AG08396 (cell line): ENCODE results near the gene FBXO8.
"Not testable (repeated sequence)": the region's sequence is repeated elsewhere in the genome, so short reads cannot be mapped to it uniquely, and the experiment has no call there.

Source experiments
- DNase-seq: peaks from one replicate; pipeline ENCODE4 v3.0.0; 2012; ENCODE audit warnings: low spot score, mixed read lengths

FBXO8 gene

DNA sequence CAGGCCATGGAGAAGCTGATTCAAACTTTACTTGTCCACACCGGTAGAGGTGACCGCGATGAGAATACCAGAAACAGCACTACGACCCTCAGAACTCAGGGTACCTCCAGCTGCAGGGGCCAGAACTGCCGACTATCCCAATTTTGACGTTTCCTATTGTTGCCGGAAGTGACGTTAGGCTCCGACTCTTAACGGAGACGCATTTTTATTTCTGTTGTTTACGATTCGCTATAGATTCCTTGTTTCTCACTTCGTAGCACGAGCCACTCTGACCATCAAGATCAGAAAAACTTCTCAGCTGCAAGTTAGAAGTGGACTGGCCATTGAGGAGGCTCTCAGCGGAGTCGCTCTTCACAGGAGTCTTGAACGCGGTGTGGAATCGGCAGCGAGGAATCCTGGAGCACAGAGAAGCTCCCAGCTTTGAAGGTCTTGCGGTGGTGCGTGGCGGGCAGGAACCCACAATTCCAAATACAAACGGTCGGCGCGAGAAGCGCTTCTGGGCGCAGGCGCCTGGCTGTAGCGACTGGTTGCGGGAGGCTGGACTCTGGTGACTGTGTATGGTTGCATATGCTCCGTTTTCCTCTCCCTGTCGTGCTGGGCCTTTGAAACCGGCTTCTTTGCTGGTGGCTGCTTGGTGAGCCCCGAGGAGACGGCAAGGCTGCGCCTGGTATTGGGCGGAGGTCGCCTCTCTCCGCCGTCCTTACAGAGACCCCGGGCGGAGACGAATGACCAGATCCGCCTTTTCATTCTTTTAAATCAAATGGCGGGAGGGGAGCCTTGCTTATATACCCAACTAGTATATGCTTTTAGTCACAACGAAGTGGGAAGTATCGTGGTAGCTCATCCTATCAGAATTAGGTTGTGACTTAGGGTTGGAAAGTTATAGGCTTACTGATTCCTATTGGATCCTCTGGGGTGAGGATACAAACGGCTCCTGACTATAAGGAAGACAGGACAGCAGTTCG, at the start of gene FBXO8, which contains the start of gene CEP44:
Gene FBXO8 (minus strand): TSS at position 161 of the 965 bp plus-strand sequence. CDS start 20,575 bp downstream, outside the sequence.
Gene CEP44 (plus strand): TSS at position 405 of the 965 bp plus-strand sequence. CDS start 15,211 bp downstream, outside the sequence.
- peak; percentile 77 for DNase-seq

DNA sequence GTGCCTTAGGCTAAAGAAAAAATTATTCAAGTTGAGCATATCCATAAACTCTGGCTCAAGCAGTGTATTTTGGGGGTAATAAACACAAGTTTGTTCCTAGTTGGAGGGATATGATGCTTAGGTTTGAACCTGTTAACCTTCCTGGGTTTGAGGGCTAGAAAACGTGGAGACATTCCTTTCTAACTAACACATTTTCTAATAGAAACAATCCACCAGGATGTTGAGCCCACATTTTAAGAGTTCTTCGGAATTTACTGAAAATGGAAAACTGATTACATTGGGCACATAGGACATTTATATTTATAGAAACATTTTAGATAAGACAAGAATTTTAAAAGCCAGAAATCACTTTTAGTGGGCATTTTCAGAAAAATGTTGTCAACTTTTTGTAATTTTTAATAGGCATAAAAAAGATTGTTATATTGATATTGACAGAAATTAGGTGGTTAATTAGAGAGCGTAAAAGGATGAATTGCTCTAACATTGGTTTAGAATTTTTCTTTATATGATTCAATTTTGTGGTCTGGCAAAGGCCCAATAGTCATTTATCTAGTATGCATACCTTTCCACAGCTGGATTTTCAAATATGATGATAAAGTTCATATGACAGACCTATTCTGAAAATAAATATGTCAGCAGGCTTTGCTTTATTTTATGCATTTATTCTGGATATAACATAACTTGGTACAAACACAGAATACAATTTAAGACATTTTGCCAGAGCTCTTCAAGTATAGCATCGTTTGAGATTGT, 49.5 kb upstream of the FBXO8 start:
- no peak for DNase-seq

DNA sequence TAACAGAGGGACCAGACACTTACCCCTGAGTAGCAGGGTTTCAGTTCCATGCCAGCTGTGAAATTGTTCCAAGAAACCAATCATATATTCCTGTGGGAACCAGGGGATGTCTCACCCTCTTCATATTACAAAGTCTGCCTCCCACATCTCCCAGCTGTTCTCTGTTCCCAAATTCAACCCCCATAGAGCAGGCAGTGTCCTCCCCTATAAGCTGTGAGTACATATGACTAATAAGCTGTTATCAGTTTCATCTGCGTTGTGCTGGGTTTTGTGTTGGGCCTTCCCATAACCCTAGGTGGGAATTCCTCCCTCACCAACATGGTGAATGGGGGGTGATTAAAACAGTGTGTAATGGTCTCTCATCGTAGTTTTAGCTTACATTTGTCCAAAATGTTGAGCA, 41.3 kb upstream of the FBXO8 start:
- no peak for DNase-seq

GRCh38 chr4:174324236-174324635, 40.8 kb upstream of the FBXO8 start:
- no peak for DNase-seq

GRCh38 chr4:174320494-174321199, 37.2 kb upstream of the FBXO8 start:
- DNase-seq: no peak

GRCh38 chr4:174318829-174319764, 35.6 kb upstream of the FBXO8 start:
- DNase-seq: peak; percentile 15

GRCh38 chr4:174317531-174317930, 34.1 kb upstream of the FBXO8 start:
- no peak for DNase-seq

DNA sequence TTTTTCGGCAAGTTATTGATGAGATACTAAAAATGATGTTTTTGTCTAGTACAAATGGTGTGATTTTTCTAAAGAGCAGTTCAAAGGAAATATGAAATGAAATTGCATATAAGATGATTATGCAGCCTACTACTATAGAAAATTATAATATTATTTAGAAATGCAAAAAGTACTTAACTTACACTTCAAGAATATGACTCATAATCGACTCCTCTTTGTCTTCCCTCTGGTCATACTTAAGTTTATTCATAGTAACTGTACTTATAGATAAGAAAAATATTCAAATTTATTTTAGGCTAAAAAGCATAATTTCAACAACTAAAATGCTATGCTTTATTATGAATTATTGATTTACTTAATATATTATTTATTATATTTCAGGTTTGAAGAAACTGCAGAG, 33.5 kb upstream of the FBXO8 start:
- no peak for DNase-seq

DNA sequence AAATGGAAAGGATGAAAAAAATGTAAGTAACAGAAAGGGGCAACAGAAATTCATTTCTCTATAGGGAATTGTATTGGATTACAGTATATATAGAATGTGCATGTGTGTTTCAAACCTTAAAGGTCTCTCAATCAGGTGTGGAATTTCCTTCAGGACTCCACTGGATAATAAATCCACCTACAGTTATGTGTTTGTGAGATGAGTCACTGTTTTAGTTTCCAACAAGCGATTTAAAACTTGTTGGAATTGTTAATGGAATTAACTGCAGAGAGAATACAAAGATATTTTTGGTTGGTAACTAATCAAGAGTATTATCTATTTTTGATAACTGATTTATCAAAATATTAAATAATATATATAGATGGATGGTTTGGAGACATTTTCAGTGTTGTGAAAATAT, 33.1 kb upstream of the FBXO8 start:
- DNase-seq: no peak

- peak; percentile 30 for DNase-seq
These were observed 31.3 kb upstream of the FBXO8 start for GRCh38 chr4:174314770-174315169.

GRCh38 chr4:174314274-174314673, 30.8 kb upstream of the FBXO8 start:
- no peak for DNase-seq

DNA sequence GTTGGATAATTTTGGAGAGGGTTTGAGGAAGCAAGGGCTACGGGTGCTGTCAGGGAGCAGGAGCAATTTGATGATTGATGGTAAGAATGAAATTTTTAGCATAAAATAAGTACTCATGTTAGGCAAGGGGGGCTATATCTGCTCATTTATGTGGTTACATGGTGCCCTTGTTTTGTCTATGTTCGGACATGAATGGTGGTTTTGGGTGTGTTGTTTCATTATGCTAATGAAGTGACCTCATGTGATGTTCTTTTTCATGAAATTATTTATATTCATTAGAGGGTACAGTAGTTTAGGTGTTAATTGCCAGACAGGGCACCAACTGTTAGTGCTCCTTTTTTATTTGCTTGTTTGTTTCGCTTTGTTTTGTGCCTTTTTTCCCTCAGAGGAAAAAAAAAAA, 29.5 kb upstream of the FBXO8 start:
- no peak for DNase-seq

DNA sequence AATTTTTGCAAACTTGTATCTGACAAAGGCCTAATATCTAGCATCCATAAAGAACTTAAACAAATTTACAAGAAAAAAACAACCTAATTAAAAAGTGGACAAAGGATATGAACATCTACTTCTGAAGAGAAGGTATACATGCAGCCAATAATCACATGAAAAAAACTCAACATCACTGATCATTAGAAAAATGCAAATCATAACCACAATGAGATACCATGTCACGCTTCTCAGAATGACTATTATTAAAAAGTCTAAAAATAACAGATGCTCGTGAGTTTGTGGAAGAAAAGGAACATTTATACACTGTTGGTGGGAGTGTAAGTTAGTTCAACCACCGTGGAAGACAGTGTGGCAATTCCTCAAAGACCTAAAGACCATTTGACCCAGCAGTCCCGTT, 24.2 kb upstream of the FBXO8 start:
- DNase-seq: no peak

DNA sequence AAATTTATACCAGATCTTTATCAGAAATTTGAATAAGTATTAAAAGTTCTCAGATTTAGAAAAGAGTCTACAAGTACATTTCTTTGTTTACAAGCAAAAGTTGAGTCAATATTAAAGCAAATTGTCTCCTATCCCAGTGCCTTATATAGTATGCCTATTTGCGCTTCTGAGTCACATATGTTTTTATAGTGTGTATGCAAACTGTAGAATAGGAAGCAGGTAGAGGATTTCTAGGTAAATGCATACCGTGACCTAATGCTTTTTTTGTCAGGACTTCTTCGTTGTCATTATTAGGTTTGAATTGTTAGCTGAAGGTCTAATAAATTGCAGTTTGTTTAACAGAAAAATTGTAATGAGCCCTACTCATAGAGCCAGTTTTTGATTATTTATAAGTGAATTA, 22.5 kb upstream of the FBXO8 start:
- no peak for DNase-seq

- DNase-seq: no peak
These were observed 21.2 kb upstream of the FBXO8 start for GRCh38 chr4:174304664-174305063.

DNA sequence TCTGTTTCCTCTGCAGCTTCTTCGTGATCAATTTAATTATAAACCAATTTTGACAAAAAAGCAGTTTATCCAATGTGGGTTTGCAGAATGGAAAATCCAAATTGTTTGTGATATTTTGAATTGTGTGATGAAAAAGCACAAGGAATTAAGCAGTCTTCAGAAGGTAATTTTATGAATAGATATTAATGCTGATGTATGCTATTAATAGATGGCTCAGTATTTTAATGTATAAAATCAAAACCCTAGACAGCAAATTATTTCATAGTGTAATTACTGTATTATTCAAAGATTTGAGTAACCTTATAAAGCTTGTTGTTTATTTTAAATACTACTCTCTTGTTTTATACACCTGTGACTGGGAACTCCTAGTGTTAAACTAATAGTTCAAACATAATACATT, 20.2 kb upstream of the FBXO8 start:
- no peak for DNase-seq

- not testable (repeated sequence) for DNase-seq
These were observed 11.7 kb upstream of the FBXO8 start for GRCh38 chr4:174295142-174295541.

DNA sequence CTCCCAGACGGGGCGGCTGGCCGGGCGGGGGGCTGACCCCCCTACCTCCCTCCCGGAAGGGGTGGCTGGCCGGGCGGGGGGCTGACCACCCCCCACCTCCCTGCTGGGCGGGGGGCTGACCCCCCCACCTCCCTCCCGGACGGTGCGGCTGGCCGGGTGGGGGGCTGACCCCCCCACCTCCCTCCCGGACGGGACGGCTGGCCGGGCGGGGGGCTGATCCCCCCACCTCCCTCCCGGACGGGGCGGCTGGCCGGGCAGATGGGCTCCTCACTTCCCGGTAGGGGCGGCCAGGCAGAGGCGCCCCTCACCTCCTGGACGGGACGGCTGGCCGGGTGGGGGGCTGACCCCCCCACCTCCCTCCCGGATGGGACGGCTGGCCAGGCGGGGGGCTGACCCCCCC, 11.2 kb upstream of the FBXO8 start:
- DNase-seq: not testable (repeated sequence)

DNA sequence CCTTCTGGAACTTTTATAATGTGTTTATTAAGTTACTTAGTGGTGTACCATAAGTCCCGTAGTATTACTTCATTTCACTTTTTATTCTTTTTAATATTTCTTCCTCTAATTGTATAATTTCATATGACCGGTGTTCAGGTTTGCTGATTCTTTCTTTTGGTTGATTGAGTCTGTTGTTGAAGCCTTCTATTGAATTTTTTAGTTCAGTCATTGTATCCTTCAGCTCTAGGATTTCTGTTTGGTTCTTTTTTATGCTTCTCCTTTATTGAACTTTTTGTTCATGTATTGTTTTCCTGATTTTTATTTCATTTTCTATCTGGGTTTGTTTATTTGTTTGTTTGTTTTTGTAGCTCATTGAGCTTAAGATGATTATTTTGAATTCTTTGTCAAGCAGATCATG, 9.0 kb upstream of the FBXO8 start:
- DNase-seq: no peak

DNA sequence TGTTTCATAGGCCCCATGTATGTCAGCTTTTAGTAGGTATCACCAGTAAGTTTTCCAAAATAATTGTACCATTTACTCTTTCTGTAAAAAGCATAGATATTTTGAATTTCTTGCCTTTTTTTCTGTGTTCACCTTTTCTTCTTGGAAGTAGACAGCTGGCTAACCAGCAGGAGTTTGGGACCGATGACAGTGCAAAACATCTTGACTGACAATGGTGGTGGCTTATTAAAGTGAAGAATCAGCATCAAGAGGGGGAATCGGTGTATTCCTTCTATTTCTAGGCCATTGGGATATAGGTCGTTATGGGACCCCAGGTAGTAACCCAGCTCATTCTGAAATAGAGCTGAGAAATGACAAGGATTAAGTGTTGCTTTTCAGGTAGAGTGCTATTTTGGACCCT, 3.4 kb upstream of the FBXO8 start:
- no peak for DNase-seq

DNA sequence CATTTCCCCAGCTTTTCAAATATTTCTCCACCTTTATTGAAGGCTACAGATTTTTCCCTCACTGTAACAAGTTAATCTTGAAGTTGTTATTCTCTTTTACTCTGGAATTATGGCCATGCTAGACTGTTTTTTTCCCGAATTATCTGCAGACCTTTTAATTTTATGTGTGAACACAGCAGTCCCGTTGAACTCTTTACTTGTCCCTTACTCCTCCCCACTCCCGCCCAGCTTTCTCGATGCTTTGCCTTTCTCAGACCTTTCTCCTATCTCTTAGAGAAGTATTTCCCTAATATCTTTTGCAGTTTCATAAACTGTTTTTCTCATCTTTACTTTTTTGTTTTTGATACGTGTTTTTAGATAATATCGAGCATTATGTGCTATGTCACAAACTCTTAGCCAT, 1.0 kb upstream of the FBXO8 start:
- no peak for DNase-seq
